Measurements from ENCODE around the gene PEMT.

- TF ChIP-seq EP300 (IDR thresholded peaks at IDR 0.05) (no peak), CTCF (IDR thresholded peaks at IDR 0.05) (no peak)
These were observed 1.7 kb upstream of the PEMT start for GRCh38 chr17:17593222-17593620.

All from sigmoid colon (tissue), 4 donors.